Natural killer cell (primary cell): ENCODE data around the gene OAS3. TPM values are rescaled to one million over a fixed set of nuclear protein-coding genes. Genes with fewer than 3 reads are reported as not detected.
A peak's percentile ranks its signal among the peaks of the same experiment; 100 is the strongest.

Experiments used
- ATAC-seq, 3 donors: fragments of 150-1000 bp in 2 of 3; fragments of 200-7000 bp in 1 of 3; cut with Tn5 transposase; 1 replicate in 1 of 3; 2 replicates in 2 of 3; pipeline ENCODE4 v1.10.0; 2021; ENCODE audit warnings: mild to moderate bottlenecking in 2 of 3, moderate library complexity in 2 of 3
- DNase-seq, 2 donors: peaks; one replicate each; pipeline versions ENCODE4 v3.0.0 to v3.0.0-alpha.2; 2013 to 2021; ENCODE audit warnings: mixed read lengths in 1 of 2
- H3K27ac ChIP-seq: one replicate; pipeline ENCODE4 v1.5.1; 2013; ENCODE audit warnings: mild to moderate bottlenecking, low read length
- H3K27me3 ChIP-seq: one replicate; pipeline ENCODE4 v1.6.1; 2013; ENCODE audit warnings: low read length; ENCODE audit not compliant: control insufficient read depth, insufficient read depth
- H3K36me3 ChIP-seq: one replicate; pipeline ENCODE4 v1.6.1; 2013; ENCODE audit warnings: low read length; ENCODE audit not compliant: control insufficient read depth, insufficient read depth
- H3K4me1 ChIP-seq: one replicate; pipeline ENCODE4 v1.6.1; 2013; ENCODE audit warnings: low read length; ENCODE audit not compliant: control insufficient read depth, insufficient read depth
- H3K4me3 ChIP-seq: one replicate; pipeline ENCODE4 v1.5.1; 2013; ENCODE audit warnings: low read length
- H3K9me3 ChIP-seq: one replicate; pipeline ENCODE4 v1.6.1; 2013; ENCODE audit warnings: low read length; ENCODE audit not compliant: control insufficient read depth, insufficient read depth
- H3K27ac Mint-ChIP-seq, 2 donors: one replicate each; pipeline ENCODE4 v1.8.0; 2022; ENCODE audit warnings: mild to moderate bottlenecking in 2 of 2, mixed read lengths in 2 of 2, moderate library complexity in 1 of 2
- H3K27me3 Mint-ChIP-seq, 2 donors: one replicate each; pipeline ENCODE4 v1.8.0; 2022; ENCODE audit warnings: low read depth in 2 of 2, mixed read lengths in 2 of 2
- H3K36me3 Mint-ChIP-seq: one replicate; pipeline ENCODE4 v1.8.0; 2022; ENCODE audit warnings: mixed read lengths
- H3K4me1 Mint-ChIP-seq, 2 donors: one replicate each; pipeline ENCODE4 v1.8.0; 2022; ENCODE audit warnings: mixed read lengths in 2 of 2
- H3K4me3 Mint-ChIP-seq: one replicate; pipeline ENCODE4 v1.8.0; 2022; ENCODE audit warnings: mild to moderate bottlenecking, moderate library complexity, mixed read lengths
- H3K9me3 Mint-ChIP-seq, 2 donors: one replicate each; pipeline ENCODE4 v1.8.0; 2022; ENCODE audit warnings: mixed read lengths in 2 of 2
- WGBS: methylation state at CpG from one replicate; pipeline ENCODE4 v1.1.7; 2013; ENCODE audit warnings: missing lambda C conversion rate; ENCODE audit not compliant: insufficient coverage; 5-methylcytosine and 5-hydroxymethylcytosine counted together
- intact Hi-C: fragments of 100-400 bp; cut with micrococcal nuclease; formaldehyde crosslinking; loops from one replicate; pipeline ENCODE4 v1.14.2; 2022
- total RNA-seq, 4 donors: library from RNA; stranded (reverse); fragments of 120-200 nt in 1 of 4; gene quantifications; one replicate each; pipeline versions ENCODE4 v1.2.3 to v1.2.4, GENCODE V29; 2013 to 2022
- TF ChIP-seq, protein P1 (sequence below): fragments of 200-600 bp; IDR thresholded peaks from one replicate; pipeline ENCODE4 v1.8.0; 2022; ENCODE audit warnings: antibody characterized with exemption

The OAS3 gene
- total RNA-seq, 3 donors from 2014 or later (not counting 1 experiment from before 2014, with no cell fraction given), result 8.5 to 24.7 (median 15.4) TPM

DNA sequence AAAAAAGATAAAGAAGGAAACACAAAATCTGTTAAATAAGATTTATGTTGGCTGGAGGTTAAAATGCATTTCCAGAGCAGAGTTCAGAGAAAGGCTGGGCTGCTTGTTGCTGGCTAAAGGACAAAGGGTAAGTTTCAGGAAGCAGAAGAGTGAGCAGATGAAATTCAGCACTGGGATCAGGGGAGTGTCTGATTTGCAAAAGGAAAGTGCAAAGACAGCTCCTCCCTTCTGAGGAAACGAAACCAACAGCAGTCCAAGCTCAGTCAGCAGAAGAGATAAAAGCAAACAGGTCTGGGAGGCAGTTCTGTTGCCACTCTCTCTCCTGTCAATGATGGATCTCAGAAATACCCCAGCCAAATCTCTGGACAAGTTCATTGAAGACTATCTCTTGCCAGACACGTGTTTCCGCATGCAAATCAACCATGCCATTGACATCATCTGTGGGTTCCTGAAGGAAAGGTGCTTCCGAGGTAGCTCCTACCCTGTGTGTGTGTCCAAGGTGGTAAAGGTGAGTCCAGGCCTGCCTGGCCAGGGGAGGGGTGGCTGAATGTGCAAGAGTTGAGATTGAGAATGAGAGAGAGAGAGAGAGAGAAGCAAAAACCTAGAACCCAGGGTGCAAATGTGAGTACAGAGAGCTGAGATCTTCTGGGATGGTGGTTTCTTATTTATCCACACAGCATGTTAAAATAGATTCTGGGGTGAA lies 31.4 kb upstream of the OAS3 start, which contains the start of gene OAS1:
Gene OAS1 (plus strand): TSS at position 251 of the 703 bp plus-strand sequence. CDS start 78 bp downstream, at position 329.
- peak within 1 kb of the TSS; percentile 68 to 88 for H3K27ac Mint-ChIP-seq
- Histone ChIP-seq H3K27ac (peak within 1 kb of the TSS; percentile 74), H3K4me1 (peaks cover 30% of the 10 kb centered on the region), H3K36me3 (peaks cover 3% of the 10 kb centered on the region), H3K9me3 (peaks cover under 1% of the 10 kb centered on the region), H3K27me3 (no peaks in the 10 kb centered on the region), H3K4me3 (peak within 1 kb of the TSS; percentile 50)
- H3K4me3 Mint-ChIP-seq, result peak within 1 kb of the TSS; percentile 88
- TF ChIP-seq, protein P1, sequence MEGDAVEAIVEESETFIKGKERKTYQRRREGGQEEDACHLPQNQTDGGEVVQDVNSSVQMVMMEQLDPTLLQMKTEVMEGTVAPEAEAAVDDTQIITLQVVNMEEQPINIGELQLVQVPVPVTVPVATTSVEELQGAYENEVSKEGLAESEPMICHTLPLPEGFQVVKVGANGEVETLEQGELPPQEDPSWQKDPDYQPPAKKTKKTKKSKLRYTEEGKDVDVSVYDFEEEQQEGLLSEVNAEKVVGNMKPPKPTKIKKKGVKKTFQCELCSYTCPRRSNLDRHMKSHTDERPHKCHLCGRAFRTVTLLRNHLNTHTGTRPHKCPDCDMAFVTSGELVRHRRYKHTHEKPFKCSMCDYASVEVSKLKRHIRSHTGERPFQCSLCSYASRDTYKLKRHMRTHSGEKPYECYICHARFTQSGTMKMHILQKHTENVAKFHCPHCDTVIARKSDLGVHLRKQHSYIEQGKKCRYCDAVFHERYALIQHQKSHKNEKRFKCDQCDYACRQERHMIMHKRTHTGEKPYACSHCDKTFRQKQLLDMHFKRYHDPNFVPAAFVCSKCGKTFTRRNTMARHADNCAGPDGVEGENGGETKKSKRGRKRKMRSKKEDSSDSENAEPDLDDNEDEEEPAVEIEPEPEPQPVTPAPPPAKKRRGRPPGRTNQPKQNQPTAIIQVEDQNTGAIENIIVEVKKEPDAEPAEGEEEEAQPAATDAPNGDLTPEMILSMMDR, result no peak
- H3K36me3 Mint-ChIP-seq, result no peaks in the 10 kb centered on the region
- WGBS, result 1% methylated on average over 4 of the region's 4 CpGs
- H3K27me3 Mint-ChIP-seq, result no peaks in the 10 kb centered on the region
- intact Hi-C loops, result no loop called here
- H3K4me1 Mint-ChIP-seq, result peaks cover 49 to 51% of the 10 kb centered on the region in 2 donors
- DNase-seq, result peak in 1 of 2 donors; percentile 69
- H3K9me3 Mint-ChIP-seq, result no peaks in the 10 kb centered on the region
- ATAC-seq, result peak; percentile 88 to 93 (median 92)

DNA sequence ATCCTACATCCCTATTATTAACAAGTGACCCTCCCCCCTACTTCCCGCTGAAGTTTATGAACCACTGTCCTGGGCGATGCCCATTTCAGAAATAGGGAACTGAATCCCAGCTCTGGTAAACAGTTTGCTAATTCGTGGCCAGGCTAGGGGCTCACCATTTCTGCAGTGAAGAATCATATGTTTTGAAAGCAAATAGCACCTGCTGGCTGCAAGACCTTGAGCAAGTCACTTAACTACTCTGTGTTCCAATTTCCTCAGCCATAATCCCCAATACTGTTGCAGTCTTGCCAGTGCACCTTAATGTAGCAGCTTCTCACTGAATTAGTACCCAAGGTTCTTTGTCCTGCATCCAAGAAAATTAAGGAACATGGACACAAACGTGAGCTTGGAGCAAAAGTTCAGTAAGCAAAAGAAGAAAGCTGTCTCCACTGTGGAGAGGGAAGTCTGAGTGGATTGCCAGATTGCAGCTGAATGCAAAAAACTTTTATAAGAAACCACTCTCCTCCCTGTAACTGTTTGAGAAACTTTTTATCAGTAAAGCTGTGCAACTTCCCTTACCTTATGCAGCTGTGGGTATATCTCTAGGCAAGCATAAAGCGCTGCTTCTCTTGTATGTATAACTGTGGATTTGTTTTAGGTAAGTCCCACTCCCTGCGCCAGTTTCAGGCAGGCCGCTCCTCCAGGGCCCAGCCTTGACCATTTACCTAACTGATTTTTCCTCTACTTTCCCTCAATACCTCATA lies 30.7 kb upstream of the OAS3 start:
- DNase-seq (peak in 1 of 2 donors; percentile 24), ATAC-seq (peak in 2 of 3 donors; percentile 25 to 37)
- peaks cover 44 to 49% of the 10 kb centered on the region in 2 donors for H3K4me1 Mint-ChIP-seq
- H3K4me3 Mint-ChIP-seq, result peak overlapping the region; percentile 88
- TF ChIP-seq, protein P1, result no peak
- H3K9me3 ChIP-seq, result peaks cover 4% of the 10 kb centered on the region
- no peaks in the 10 kb centered on the region for H3K27me3 ChIP-seq
- H3K4me3 ChIP-seq, result peak overlapping the region; percentile 50
- intact Hi-C loops, result no loop called here
- H3K9me3 Mint-ChIP-seq, result peaks cover 0 to 3% of the 10 kb centered on the region in 2 donors
- peaks cover 4% of the 10 kb centered on the region for H3K36me3 Mint-ChIP-seq
- WGBS, result 18% methylated on average over 4 of the region's 7 CpGs
- peaks cover 7% of the 10 kb centered on the region for H3K36me3 ChIP-seq
- H3K27me3 Mint-ChIP-seq, result no peaks in the 10 kb centered on the region
- peaks cover 30% of the 10 kb centered on the region for H3K4me1 ChIP-seq
- peak overlapping the region; percentile 74 for H3K27ac ChIP-seq
- peak overlapping the region; percentile 68 to 88 for H3K27ac Mint-ChIP-seq

DNA sequence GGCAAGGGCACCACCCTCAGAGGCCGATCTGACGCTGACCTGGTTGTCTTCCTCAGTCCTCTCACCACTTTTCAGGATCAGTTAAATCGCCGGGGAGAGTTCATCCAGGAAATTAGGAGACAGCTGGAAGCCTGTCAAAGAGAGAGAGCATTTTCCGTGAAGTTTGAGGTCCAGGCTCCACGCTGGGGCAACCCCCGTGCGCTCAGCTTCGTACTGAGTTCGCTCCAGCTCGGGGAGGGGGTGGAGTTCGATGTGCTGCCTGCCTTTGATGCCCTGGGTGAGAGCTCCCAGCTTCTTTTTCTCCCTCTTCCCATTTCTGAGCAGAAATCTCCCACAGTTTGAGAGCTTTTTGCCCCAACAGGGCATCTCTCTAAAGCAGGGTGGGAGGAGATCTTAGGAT lies 29.7 kb upstream of the OAS3 start:
- Mint-ChIP-seq H3K36me3 (peaks cover 14% of the 10 kb centered on the region), H3K4me3 (peak overlapping the region; percentile 88), H3K4me1 (peaks cover 43 to 49% of the 10 kb centered on the region in 2 donors), H3K9me3 (peaks cover 4 to 12% of the 10 kb centered on the region in 2 donors), H3K27me3 (no peaks in the 10 kb centered on the region), H3K27ac (peak overlapping the region; percentile 68 to 88)
- DNase-seq, result peak in 1 of 2 donors; percentile 50
- H3K27ac ChIP-seq, result no peak overlapping the region
- H3K27me3 ChIP-seq, result no peaks in the 10 kb centered on the region
- peaks cover 4% of the 10 kb centered on the region for H3K9me3 ChIP-seq
- WGBS, result 95% methylated on average over 12 of the region's 12 CpGs
- no peak overlapping the region for H3K4me3 ChIP-seq
- intact Hi-C loops, result no loop called here
- ATAC-seq, result no peak
- H3K4me1 ChIP-seq, result peaks cover 30% of the 10 kb centered on the region
- peaks cover 10% of the 10 kb centered on the region for H3K36me3 ChIP-seq
- TF ChIP-seq, protein P1, result no peak
